ENCODE data around the gene KCNQ1. TPM values are rescaled to one million over a fixed set of nuclear protein-coding genes. Genes with fewer than 3 reads are reported as not detected.

Gene KCNQ1
- total RNA-seq, 1 experiment from 2014 or later, result 2.5 TPM

- Mint-ChIP-seq H3K27ac (no peak overlapping the region), H3K4me1 (no peaks in the 10 kb centered on the region), H3K9me3 (no peaks in the 10 kb centered on the region), H3K36me3 (no peaks in the 10 kb centered on the region), H3K4me3 (no peak overlapping the region), H3K27me3 (ENCODE audit: low read depth) (peaks cover 89% of the 10 kb centered on the region)
- DNase-seq (ENCODE audit: low spot score) (no peak), ATAC-seq (no peak)
- POLR2A ChIA-PET, result no interaction called here
- CTCF ChIA-PET, result no interaction called here
- TF ChIP-seq ATF1 (CRISPR knock-in tag; IDR thresholded peaks at IDR 0.05), result no peak
- TF ChIP-seq, protein P1, sequence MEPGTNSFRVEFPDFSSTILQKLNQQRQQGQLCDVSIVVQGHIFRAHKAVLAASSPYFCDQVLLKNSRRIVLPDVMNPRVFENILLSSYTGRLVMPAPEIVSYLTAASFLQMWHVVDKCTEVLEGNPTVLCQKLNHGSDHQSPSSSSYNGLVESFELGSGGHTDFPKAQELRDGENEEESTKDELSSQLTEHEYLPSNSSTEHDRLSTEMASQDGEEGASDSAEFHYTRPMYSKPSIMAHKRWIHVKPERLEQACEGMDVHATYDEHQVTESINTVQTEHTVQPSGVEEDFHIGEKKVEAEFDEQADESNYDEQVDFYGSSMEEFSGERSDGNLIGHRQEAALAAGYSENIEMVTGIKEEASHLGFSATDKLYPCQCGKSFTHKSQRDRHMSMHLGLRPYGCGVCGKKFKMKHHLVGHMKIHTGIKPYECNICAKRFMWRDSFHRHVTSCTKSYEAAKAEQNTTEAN (CRISPR knock-in tag; IDR thresholded peaks at IDR 0.05), result no peak
- TF ChIP-seq, protein P2, sequence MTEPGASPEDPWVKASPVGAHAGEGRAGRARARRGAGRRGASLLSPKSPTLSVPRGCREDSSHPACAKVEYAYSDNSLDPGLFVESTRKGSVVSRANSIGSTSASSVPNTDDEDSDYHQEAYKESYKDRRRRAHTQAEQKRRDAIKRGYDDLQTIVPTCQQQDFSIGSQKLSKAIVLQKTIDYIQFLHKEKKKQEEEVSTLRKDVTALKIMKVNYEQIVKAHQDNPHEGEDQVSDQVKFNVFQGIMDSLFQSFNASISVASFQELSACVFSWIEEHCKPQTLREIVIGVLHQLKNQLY (CRISPR knock-in tag; IDR thresholded peaks at IDR 0.05), result no peak
- no peak for TF ChIP-seq USF2 (CRISPR knock-in tag; IDR thresholded peaks at IDR 0.05)
- TF ChIP-seq, protein P3, sequence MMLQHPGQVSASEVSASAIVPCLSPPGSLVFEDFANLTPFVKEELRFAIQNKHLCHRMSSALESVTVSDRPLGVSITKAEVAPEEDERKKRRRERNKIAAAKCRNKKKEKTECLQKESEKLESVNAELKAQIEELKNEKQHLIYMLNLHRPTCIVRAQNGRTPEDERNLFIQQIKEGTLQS (CRISPR knock-in tag; conservative IDR thresholded peaks at IDR 0.05), result no peak
- TF ChIP-seq ZBTB21 (CRISPR knock-in tag; IDR thresholded peaks at IDR 0.05; ENCODE audit: borderline replicate concordance), result no peak
- TF ChIP-seq, protein P4, sequence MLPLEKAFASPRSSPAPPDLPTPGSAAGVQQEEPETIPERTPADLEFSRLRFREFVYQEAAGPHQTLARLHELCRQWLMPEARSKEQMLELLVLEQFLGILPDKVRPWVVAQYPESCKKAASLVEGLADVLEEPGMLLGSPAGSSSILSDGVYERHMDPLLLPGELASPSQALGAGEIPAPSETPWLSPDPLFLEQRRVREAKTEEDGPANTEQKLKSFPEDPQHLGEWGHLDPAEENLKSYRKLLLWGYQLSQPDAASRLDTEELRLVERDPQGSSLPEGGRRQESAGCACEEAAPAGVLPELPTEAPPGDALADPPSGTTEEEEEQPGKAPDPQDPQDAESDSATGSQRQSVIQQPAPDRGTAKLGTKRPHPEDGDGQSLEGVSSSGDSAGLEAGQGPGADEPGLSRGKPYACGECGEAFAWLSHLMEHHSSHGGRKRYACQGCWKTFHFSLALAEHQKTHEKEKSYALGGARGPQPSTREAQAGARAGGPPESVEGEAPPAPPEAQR (CRISPR knock-in tag; IDR thresholded peaks at IDR 0.05), result no peak
- TF ChIP-seq ESRRA (CRISPR knock-in tag; IDR thresholded peaks at IDR 0.05; ENCODE audit: borderline replicate concordance), result no peak
Observed at GRCh38 chr11:2748061-2748813, 303.4 kb downstream of the KCNQ1 start.

- H3K36me3 Mint-ChIP-seq, result no peaks in the 10 kb centered on the region
- peaks cover 3% of the 10 kb centered on the region for H3K9me3 Mint-ChIP-seq
- ATAC-seq, result no peak
- no peak overlapping the region for H3K4me3 Mint-ChIP-seq
- POLR2A ChIA-PET, result no interaction called here
- DNase-seq (ENCODE audit: low spot score), result no peak
- H3K27me3 Mint-ChIP-seq (ENCODE audit: low read depth), result peaks cover 94% of the 10 kb centered on the region
- CTCF ChIA-PET, result no interaction called here
- H3K27ac Mint-ChIP-seq, result no peak overlapping the region
- no peaks in the 10 kb centered on the region for H3K4me1 Mint-ChIP-seq
- TF ChIP-seq NFATC4 (CRISPR knock-in tag; IDR thresholded peaks at IDR 0.05) (no peak), ZNF121 (CRISPR knock-in tag; IDR thresholded peaks at IDR 0.05) (no peak), ELF4 (CRISPR knock-in tag; IDR thresholded peaks at IDR 0.05; ENCODE audit: low read depth) (no peak), NR1H2 (CRISPR knock-in tag; IDR thresholded peaks at IDR 0.05) (no peak), SMAD3 (CRISPR knock-in tag; IDR thresholded peaks at IDR 0.05; ENCODE audit: borderline replicate concordance) (no peak), MXD4 (CRISPR knock-in tag; IDR thresholded peaks at IDR 0.05; ENCODE audit: borderline replicate concordance) (no peak), TEAD4 (CRISPR knock-in tag; IDR thresholded peaks at IDR 0.05) (no peak), TCF7 (CRISPR knock-in tag; IDR thresholded peaks at IDR 0.05; ENCODE audit: low read depth) (no peak), PRRX2 (CRISPR knock-in tag; IDR thresholded peaks at IDR 0.05) (no peak), CTCF (IDR thresholded peaks at IDR 0.05) (no peak), SP1 (CRISPR knock-in tag; conservative IDR thresholded peaks at IDR 0.05) (no peak), KAT7 (CRISPR knock-in tag; IDR thresholded peaks at IDR 0.05; ENCODE audit: borderline replicate concordance) (no peak), SOX15 (CRISPR knock-in tag; IDR thresholded peaks at IDR 0.05) (no peak), ZBTB21 (CRISPR knock-in tag; IDR thresholded peaks at IDR 0.05; ENCODE audit: borderline replicate concordance) (no peak), ZNF416 (CRISPR knock-in tag; IDR thresholded peaks at IDR 0.05) (no peak)
- TF ChIP-seq, protein P4 (CRISPR knock-in tag; IDR thresholded peaks at IDR 0.05), result no peak
- TF ChIP-seq, protein P5, sequence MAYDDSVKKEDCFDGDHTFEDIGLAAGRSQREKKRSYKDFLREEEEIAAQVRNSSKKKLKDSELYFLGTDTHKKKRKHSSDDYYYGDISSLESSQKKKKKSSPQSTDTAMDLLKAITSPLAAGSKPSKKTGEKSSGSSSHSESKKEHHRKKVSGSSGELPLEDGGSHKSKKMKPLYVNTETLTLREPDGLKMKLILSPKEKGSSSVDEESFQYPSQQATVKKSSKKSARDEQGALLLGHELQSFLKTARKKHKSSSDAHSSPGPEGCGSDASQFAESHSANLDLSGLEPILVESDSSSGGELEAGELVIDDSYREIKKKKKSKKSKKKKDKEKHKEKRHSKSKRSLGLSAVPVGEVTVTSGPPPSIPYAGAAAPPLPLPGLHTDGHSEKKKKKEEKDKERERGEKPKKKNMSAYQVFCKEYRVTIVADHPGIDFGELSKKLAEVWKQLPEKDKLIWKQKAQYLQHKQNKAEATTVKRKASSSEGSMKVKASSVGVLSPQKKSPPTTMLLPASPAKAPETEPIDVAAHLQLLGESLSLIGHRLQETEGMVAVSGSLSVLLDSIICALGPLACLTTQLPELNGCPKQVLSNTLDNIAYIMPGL (CRISPR knock-in tag; IDR thresholded peaks at IDR 0.05), result no peak
Observed at GRCh38 chr11:2748814-2749554, 304.2 kb downstream of the KCNQ1 start.

Data from WTC11 (cell line).